HepG2 (cell line): ENCODE results near the gene SLC25A48. TPM values are rescaled to one million over a fixed set of nuclear protein-coding genes. Genes with fewer than 3 reads are reported as not detected.

ENCODE experiments used
- ATAC-seq: fragments of 200-7000 bp; cut with Tn5 transposase; 3 replicates; pipeline ENCODE4 v1.9.1; 2020; ENCODE audit warnings: mild to moderate bottlenecking, moderate library complexity
- BruUV-seq: library from RNA; stranded (reverse); fragments of 400-500 nt; replicated peaks from 2 replicates; lab custom pipeline; 2021; lab: Mats Ljungman, UMichigan
- CTCF ChIA-PET: fragments of 300-600 bp; formaldehyde crosslinking; extraction: SDS; loops from one replicate; lab custom pipeline; 2021; ENCODE audit warnings: low total read pairs, inconsistent platforms, low intra/inter-chr PET ratio; lab: Yijun Ruan, JAX
- POLR2A ChIA-PET: fragments of 350-600 bp; sonication (Branson Sonifier 250); formaldehyde crosslinking; loops from one replicate; lab custom pipeline; 2020; ENCODE audit warnings: antibody characterized with exemption, inconsistent platforms; lab: Yijun Ruan, JAX
- DNase-seq: peaks from one replicate; pipeline ENCODE4 v3.0.0-alpha.2; 2015; ENCODE audit warnings: low spot score
- FAIRE-seq: peaks from 3 replicates; lab custom pipeline; 2011; peaks lifted over from hg19 to GRCh38; lab: Jason Lieb, UNC
- H2AFZ ChIP-seq: one replicate; pipeline ENCODE4 v1.6.1; 2011; ENCODE audit warnings: low read length, inconsistent platforms
- H3K27ac ChIP-seq: fragments of 300-600 bp; 3 replicates; pipeline ENCODE4 v1.8.0; 2011; ENCODE audit warnings: mixed run types, mild to moderate bottlenecking, mixed read lengths, low read length, inconsistent platforms; ENCODE audit not compliant: insufficient read depth; ENCODE audit errors: extremely low read length
- H3K27me3 ChIP-seq, 2 experiments: fragments of 200-600 bp in 1 of 2; 2 replicates in 1 of 2; 3 replicates in 1 of 2; pipeline versions ENCODE4 v1.6.0 to v1.8.0; 2011; ENCODE audit warnings: low read length in 2 of 2, mild to moderate bottlenecking in 2 of 2, moderate library complexity in 2 of 2, inconsistent platforms in 1 of 2; ENCODE audit not compliant: insufficient read depth in 2 of 2, control insufficient read depth in 1 of 2
- H3K36me3 ChIP-seq, 2 experiments: fragments of 200-600 bp in 1 of 2; replicated peaks in 1 of 2; 2 replicates in 1 of 2; 3 replicates in 1 of 2; pipeline versions ENCODE4 v1.5.1 to v1.8.0; 2011; ENCODE audit warnings: low read length in 2 of 2, inconsistent platforms in 1 of 2; ENCODE audit not compliant: insufficient read depth in 2 of 2, control insufficient read depth in 1 of 2
- H3K4me1 ChIP-seq: 2 replicates; pipeline ENCODE4 v1.5.1; 2012; ENCODE audit warnings: low read length, inconsistent platforms; ENCODE audit not compliant: insufficient read depth
- H3K4me2 ChIP-seq: 2 replicates; pipeline ENCODE4 v1.6.0; 2011; ENCODE audit warnings: low read depth, low read length, inconsistent platforms
- H3K4me3 ChIP-seq, 3 experiments: fragments of 200-600 bp in 1 of 3; sonication (generic), shearing (Covaris generic) in 1 of 3; replicated peaks in 1 of 3; 2 replicates each; pipeline ENCODE4 v1.5.1; 2011 to 2016; ENCODE audit warnings: low read length in 3 of 3, inconsistent platforms in 2 of 3, low read depth in 2 of 3, mild to moderate bottlenecking in 2 of 3, control low read depth in 1 of 3, mixed read lengths in 1 of 3; ENCODE audit not compliant: insufficient read depth in 1 of 3
- H3K79me2 ChIP-seq: one replicate; pipeline ENCODE4 v1.6.1; 2011; ENCODE audit warnings: low read length, inconsistent platforms; ENCODE audit not compliant: insufficient read depth
- H3K9ac ChIP-seq: 2 replicates; pipeline ENCODE4 v1.6.0; 2011; ENCODE audit warnings: mild to moderate bottlenecking, low read depth, low read length, inconsistent platforms; ENCODE audit not compliant: insufficient read depth
- H3K9me3 ChIP-seq: 2 replicates; pipeline ENCODE4 v1.5.1; 2012; ENCODE audit warnings: mild to moderate bottlenecking, low read length
- H4K20me1 ChIP-seq: 2 replicates; pipeline ENCODE4 v1.6.0; 2011; ENCODE audit warnings: inconsistent platforms, mild to moderate bottlenecking, low read length, moderate library complexity; ENCODE audit not compliant: insufficient read depth
- AKAP8 ChIP-seq: sonication (generic); formaldehyde crosslinking; IDR thresholded peaks from 2 replicates; pipeline ENCODE4 v1.5.1; 2020; ENCODE audit warnings: mild to moderate bottlenecking, missing genetic modification reagents
- DDIT3 ChIP-seq: sonication (generic); formaldehyde crosslinking; IDR thresholded peaks from 2 replicates; pipeline ENCODE4 v1.4.0; 2020; ENCODE audit warnings: mild to moderate bottlenecking, missing genetic modification reagents
- GABPA ChIP-seq, 2 experiments: IDR thresholded peaks; 2 replicates each; pipeline ENCODE4 v1.6.1; 2011 to 2016; ENCODE audit warnings: low read depth in 2 of 2, low read length in 1 of 2, missing biosample characterization in 1 of 2, missing genetic modification characterization in 1 of 2
- GLMP ChIP-seq: sonication (generic); formaldehyde crosslinking; IDR thresholded peaks from 2 replicates; pipeline ENCODE4 v1.9.0; 2021; ENCODE audit warnings: missing genetic modification reagents, mild to moderate bottlenecking, borderline replicate concordance
- HCFC1 ChIP-seq: fragments of 150-350 bp; IDR thresholded peaks from 2 replicates; pipeline ENCODE4 v1.6.1; 2014; ENCODE audit warnings: low read depth, low read length
- KDM2A ChIP-seq: sonication (generic); formaldehyde crosslinking; IDR thresholded peaks from 2 replicates; pipeline ENCODE4 v1.4.0; 2020; ENCODE audit warnings: low read depth, missing genetic modification reagents, borderline replicate concordance
- NAIF1 ChIP-seq: sonication (generic); formaldehyde crosslinking; IDR thresholded peaks from 2 replicates; pipeline ENCODE4 v1.5.0; 2020; ENCODE audit warnings: mild to moderate bottlenecking, missing genetic modification reagents, borderline replicate concordance
- NFKBIZ ChIP-seq: IDR thresholded peaks from 2 replicates; pipeline ENCODE4 v1.6.1; 2018; ENCODE audit warnings: missing genetic modification reagents, missing compliant biosample characterization
- PHF20 ChIP-seq: sonication (generic); formaldehyde crosslinking; IDR thresholded peaks from 2 replicates; pipeline ENCODE4 v1.5.0; 2020; ENCODE audit warnings: mild to moderate bottlenecking, missing genetic modification reagents
- SNRNP70 ChIP-seq: fragments of 200-400 bp; formaldehyde crosslinking; IDR thresholded peaks from 2 replicates; pipeline ENCODE4 v1.6.1; 2017; ENCODE audit warnings: mild to moderate bottlenecking, low read depth, low read length, moderate library complexity
- TCF7L2 ChIP-seq: IDR thresholded peaks from 2 replicates; pipeline ENCODE4 v1.6.1; 2011; ENCODE audit warnings: mild to moderate bottlenecking, low read depth, low read length, moderate library complexity
- TEAD2 ChIP-seq: sonication (generic); formaldehyde crosslinking; IDR thresholded peaks from 2 replicates; pipeline ENCODE4 v1.9.0; 2021; ENCODE audit warnings: missing genetic modification reagents
- ZFP36 ChIP-seq: fragments of 150-350 bp; IDR thresholded peaks from 2 replicates; pipeline ENCODE4 v1.6.1; 2018; ENCODE audit warnings: borderline replicate concordance, low read length, low read depth; ENCODE audit not compliant: partially characterized antibody
- ZFP90 ChIP-seq: sonication (generic); formaldehyde crosslinking; IDR thresholded peaks from 2 replicates; pipeline ENCODE4 v1.8.0; 2022; ENCODE audit warnings: missing genetic modification reagents, mild to moderate bottlenecking, inconsistent platforms, borderline replicate concordance
- ZNF234 ChIP-seq: sonication (generic); formaldehyde crosslinking; conservative IDR thresholded peaks from 2 replicates; pipeline ENCODE4 v1.5.1; 2020; ENCODE audit warnings: mild to moderate bottlenecking, missing genetic modification reagents
- ZNF275 ChIP-seq: sonication (generic); formaldehyde crosslinking; IDR thresholded peaks from 2 replicates; pipeline ENCODE4 v1.8.0; 2022; ENCODE audit warnings: missing genetic modification reagents, mild to moderate bottlenecking, inconsistent platforms, borderline replicate concordance
- ZNF282 ChIP-seq: fragments of 450-650 bp; IDR thresholded peaks from 2 replicates; pipeline ENCODE4 v1.6.1; 2018; ENCODE audit not compliant: partially characterized antibody
- ZNF362 ChIP-seq: sonication (generic); formaldehyde crosslinking; IDR thresholded peaks from 2 replicates; pipeline ENCODE4 v1.4.0; 2020; ENCODE audit warnings: missing genetic modification reagents, mild to moderate bottlenecking, borderline replicate concordance
- ZNF446 ChIP-seq: sonication (generic); formaldehyde crosslinking; IDR thresholded peaks from 2 replicates; pipeline ENCODE4 v1.5.0; 2020; ENCODE audit warnings: mild to moderate bottlenecking, missing genetic modification reagents
- WGBS: methylation state at CpG from one replicate; pipeline ENCODE4 v1.1.6; 2017; ENCODE audit warnings: low lambda C conversion rate; 5-methylcytosine and 5-hydroxymethylcytosine counted together
- in situ Hi-C: cut with HindIII; loops from 2 replicates; pipeline ENCODE4 v1.10.0; 2017; ENCODE audit warnings: low pct_unique_long_range_greater_than_20kb; ENCODE audit not compliant: extremely low pct_ligation_motif_present
- intact Hi-C: fragments of 100-400 bp; cut with micrococcal nuclease; formaldehyde crosslinking; loops from one replicate; pipeline ENCODE4 v1.10.0; 2022; ENCODE audit not compliant: unreplicated experiment
- polyA plus RNA-seq, 8 experiments: library from polyadenylated mRNA; depleted of rRNA in 3 of 8; stranded (reverse) in 7 of 8; unstranded in 1 of 8; fragments of >200 nt; fragmentation: Illumina TruSeq in 4 of 8; extraction: Trizol in 4 of 8; gene quantifications; 2 replicates each; pipeline versions ENCODE4 v1.2.1 to v1.2.3, GENCODE V29; 2011 to 2016; ENCODE audit warnings: low read depth in 4 of 8, missing spikeins in 1 of 8, mixed read lengths in 1 of 8; ENCODE audit not compliant: insufficient read depth in 1 of 8
- total RNA-seq, 5 experiments: library from RNA; depleted of rRNA; stranded (reverse); fragments of >200 nt; fragmentation: Illumina TruSeq; extraction: Trizol; gene quantifications; 2 replicates each; pipeline ENCODE4 v1.2.3, GENCODE V29; 2016; ENCODE audit warnings: low read depth in 1 of 5

Gene SLC25A48
- total and polyA plus RNA-seq, 2 of the 13 experiments (the other 11 are each of a cell fraction or from before 2014, with no cell fraction given) = 0.17 to 4.5 TPM

GRCh38 chr5:135839566-135839965 lies 5.1 kb downstream of the SLC25A48 start:
- Histone ChIP-seq H3K27ac (no peak overlapping the region), H2AFZ (no peak overlapping the region), H3K36me3 (no peaks in the 10 kb centered on the region), H3K4me1 (peaks cover 6% of the 10 kb centered on the region; the same call in 1 of the 2 replicates)
- TF ChIP-seq HCFC1 (no peak), PHF20 (no peak), NFKBIZ (no peak), TCF7L2 (no peak), ZNF275 (no peak), ZFP90 (CRISPR knock-in tag) (no peak), DDIT3 (CRISPR knock-in tag) (no peak), ZNF282 (no peak), AKAP8 (no peak), NAIF1 (CRISPR knock-in tag) (no peak), KDM2A (CRISPR knock-in tag) (no peak), ZNF446 (no peak), GABPA (IDR thresholded peaks at IDR 0.05; ENCODE audit: low read depth, low read length) (no peak), GABPA (CRISPR knock-in tag; IDR thresholded peaks at IDR 0.05; ENCODE audit: low read depth) (no peak), GLMP (CRISPR knock-in tag) (no peak), ZNF362 (no peak), SNRNP70 (no peak), ZFP36 (no peak), ZNF234 (CRISPR knock-in tag) (no peak), TEAD2 (CRISPR knock-in tag) (no peak)
- TF ChIP-seq, all 625 proteins: peak for 0
- no peak for ATAC-seq
- Histone ChIP-seq H3K9me3 (0 out of 2 replicates have a peak, but pooled peaks cover 6% of the 10 kb centered on the region), H3K79me2 (no peaks in the 10 kb centered on the region), H3K27me3 (peaks cover 0 to 16% of the 10 kb centered on the region in 2 experiments; a peak in 4 of 5 replicates), H4K20me1 (no peaks in the 10 kb centered on the region), H3K4me3 (no peak overlapping the region), H3K4me2 (no peak overlapping the region), H3K9ac (no peak overlapping the region)
- ChIA-PET POLR2A (no interaction called here), CTCF (no interaction called here)
- intact Hi-C loops = no loop called here
- in situ Hi-C loops = no loop called here
- 18% methylated on average over 4 of the region's 4 CpGs for WGBS
- no peak for FAIRE-seq
- no peak for DNase-seq
- BruUV-seq = no TSS peak
